ENCODE results near the gene DLK2.

The DLK2 gene

DNA sequence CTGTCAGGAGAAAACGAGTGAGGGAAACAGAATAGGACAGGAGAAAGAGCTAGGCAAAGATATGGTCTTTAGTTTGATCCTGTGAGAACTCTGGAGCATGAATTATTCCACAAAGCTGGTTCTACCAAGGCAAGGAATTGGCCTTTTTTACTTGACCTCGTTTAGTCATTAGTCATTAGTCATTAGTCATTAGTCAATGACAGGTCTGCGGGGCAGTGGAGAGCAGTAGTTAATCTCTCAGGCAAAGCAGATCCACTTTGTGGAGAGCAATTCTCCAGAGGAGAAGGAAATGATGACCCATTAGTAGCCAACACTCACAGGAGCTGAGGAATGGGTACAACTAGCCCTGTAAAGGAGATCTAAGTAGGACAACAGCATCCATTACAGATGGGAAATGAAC, 50.0 kb downstream of the DLK2 start:
- no peaks in the 10 kb centered on the region for H3K4me1 ChIP-seq (ENCODE audit: control insufficient read depth, insufficient read depth, low read length)
- H3K27ac ChIP-seq (ENCODE audit: low read depth, low read length), result no peak overlapping the region
- H3K4me3 ChIP-seq (ENCODE audit: low read depth, low read length), result no peak overlapping the region
- no peaks in the 10 kb centered on the region for H3K36me3 ChIP-seq (ENCODE audit: control insufficient read depth, insufficient read depth, low read length)
- no peak overlapping the region for H3K9ac ChIP-seq (ENCODE audit: low read length)
- no peaks in the 10 kb centered on the region for H3K9me3 ChIP-seq (ENCODE audit: control insufficient read depth, insufficient read depth, low read depth, low read length)
- no peaks in the 10 kb centered on the region; the same call in 1 of the 2 replicates for H3K27me3 ChIP-seq (ENCODE audit: control insufficient read depth, insufficient read depth, low read length)

DNA sequence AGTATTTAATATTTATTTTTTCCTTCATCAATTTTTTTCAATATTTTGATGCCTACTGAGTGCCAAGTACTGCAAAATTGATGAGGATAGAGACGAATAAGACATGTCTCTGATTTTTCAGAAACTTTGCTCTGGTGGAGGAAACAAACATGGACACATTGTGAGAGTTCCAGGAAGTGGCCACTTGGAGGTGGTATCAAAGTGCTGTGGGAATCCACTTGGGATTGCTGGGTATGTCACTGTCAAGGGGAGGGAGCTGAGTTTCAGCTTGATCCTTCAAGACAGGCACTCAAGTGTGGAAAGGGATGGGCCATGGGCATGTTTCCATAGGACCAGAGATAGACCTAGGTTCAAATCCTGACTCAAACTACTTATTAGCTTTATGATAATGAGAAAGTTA, 52.5 kb downstream of the DLK2 start:
- H3K9me3 ChIP-seq (ENCODE audit: control insufficient read depth, insufficient read depth, low read depth, low read length), result no peaks in the 10 kb centered on the region
- H3K27ac ChIP-seq (ENCODE audit: low read depth, low read length), result no peak overlapping the region

DNA sequence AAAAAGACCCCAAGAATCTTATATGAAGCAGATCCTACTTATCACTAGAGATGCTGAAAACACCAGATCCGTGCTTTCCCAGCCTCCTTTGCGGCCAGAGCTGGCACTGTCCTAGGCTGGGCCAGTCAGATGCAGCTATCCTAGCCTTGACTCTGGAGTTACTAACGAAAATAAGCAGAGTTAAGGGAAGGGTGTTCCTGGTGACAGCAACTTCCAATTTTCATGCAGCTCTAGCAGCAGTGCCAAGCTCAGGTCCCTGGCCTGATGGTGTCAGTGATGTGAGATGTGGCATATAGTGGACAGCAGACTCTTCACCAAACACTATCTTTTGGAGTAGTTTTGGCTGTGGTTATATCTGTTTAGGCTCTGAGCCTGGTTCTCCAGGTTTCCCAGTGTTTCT, 53.6 kb downstream of the DLK2 start:
- H3K4me1 ChIP-seq (ENCODE audit: control insufficient read depth, insufficient read depth, low read length), result peaks cover 1% of the 10 kb centered on the region; the same call in 1 of the 2 replicates
- H3K27me3 ChIP-seq (ENCODE audit: control insufficient read depth, insufficient read depth, low read length), result no peaks in the 10 kb centered on the region; the same call in 1 of the 2 replicates
- no peak overlapping the region for H3K4me3 ChIP-seq (ENCODE audit: low read depth, low read length)
- no peaks in the 10 kb centered on the region for H3K9me3 ChIP-seq (ENCODE audit: control insufficient read depth, insufficient read depth, low read depth, low read length)
- H3K36me3 ChIP-seq (ENCODE audit: control insufficient read depth, insufficient read depth, low read length), result no peaks in the 10 kb centered on the region
- no peak overlapping the region for H3K27ac ChIP-seq (ENCODE audit: low read depth, low read length)
- H3K9ac ChIP-seq (ENCODE audit: low read length), result no peak overlapping the region

More for the DNA sequence above, 52.5 kb downstream of the DLK2 start:
- Histone ChIP-seq H3K36me3 (ENCODE audit: control insufficient read depth, insufficient read depth, low read length) (no peaks in the 10 kb centered on the region), H3K4me3 (ENCODE audit: low read depth, low read length) (no peak overlapping the region), H3K4me1 (ENCODE audit: control insufficient read depth, insufficient read depth, low read length) (no peaks in the 10 kb centered on the region), H3K27me3 (ENCODE audit: control insufficient read depth, insufficient read depth, low read length) (no peaks in the 10 kb centered on the region; the same call in 1 of the 2 replicates), H3K9ac (ENCODE audit: low read length) (no peak overlapping the region)
